BJ (cell line): ENCODE measurements around the gene TSHZ2. TPM values are rescaled to one million over a fixed set of nuclear protein-coding genes. Genes with fewer than 3 reads are reported as not detected.

Experiments used
- CTCF ChIA-PET: fragments of 350-600 bp; formaldehyde crosslinking; extraction: SDS; loops from one replicate; lab custom pipeline; 2021; ENCODE audit warnings: antibody characterized with exemption, inconsistent platforms; lab: Yijun Ruan, JAX
- POLR2A ChIA-PET: fragments of 300-600 bp; sonication (Branson Sonifier 250); formaldehyde crosslinking; extraction: SDS; loops from one replicate; lab custom pipeline; 2021; ENCODE audit warnings: antibody characterized with exemption; lab: Charles Lee
- DNase-seq: peaks from one replicate; pipeline ENCODE4 v3.0.0-alpha.2; 2011; ENCODE audit warnings: low read depth
- H3K27me3 ChIP-seq: 2 replicates; pipeline ENCODE4 v1.6.0; 2011; ENCODE audit warnings: low read length; ENCODE audit not compliant: control insufficient read depth, insufficient read depth
- H3K36me3 ChIP-seq: 2 replicates; pipeline ENCODE4 v1.5.1; 2011; ENCODE audit warnings: low read length; ENCODE audit not compliant: control insufficient read depth, insufficient read depth
- H3K4me3 ChIP-seq: 2 replicates; pipeline ENCODE4 v1.5.1; 2011; ENCODE audit warnings: low read depth, mild to moderate bottlenecking, control low read depth, low read length
- polyA plus RNA-seq: library from polyadenylated mRNA; depleted of rRNA; stranded (reverse); fragments of >200 nt; gene quantifications from 2 replicates; pipeline ENCODE4 v1.2.3, GENCODE V29; 2011
- TF ChIP-seq, protein P1 (sequence below): IDR thresholded peaks from 2 replicates; pipeline ENCODE4 v1.5.1; 2011; ENCODE audit warnings: low read depth, mild to moderate bottlenecking, control low read depth, inconsistent platforms, low read length, moderate library complexity; ENCODE audit not compliant: insufficient read depth

The TSHZ2 gene
- polyA plus RNA-seq, 1 experiment = not detected

DNA sequence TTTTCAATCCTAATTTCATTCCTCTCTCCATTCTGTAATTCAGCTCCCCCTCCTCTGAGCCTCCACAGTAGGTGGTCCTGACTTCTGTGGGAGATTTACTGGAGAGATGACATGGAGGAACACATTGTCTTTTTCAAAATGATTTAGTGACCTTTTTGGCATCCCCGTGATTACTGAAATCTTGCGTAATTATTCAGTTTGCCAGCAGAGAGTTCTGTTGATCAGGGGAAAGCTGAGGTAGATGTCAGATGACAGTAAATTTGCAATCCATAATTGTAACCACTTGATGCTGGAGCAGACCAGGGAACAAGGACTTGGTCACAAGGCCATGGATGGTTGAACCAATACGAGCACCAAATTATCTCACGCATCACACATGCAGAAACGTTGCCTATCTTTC lies 302.2 kb downstream of the TSHZ2 start:
- no peaks in the 10 kb centered on the region for H3K27me3 ChIP-seq
- H3K4me3 ChIP-seq = no peak overlapping the region
- H3K36me3 ChIP-seq = no peaks in the 10 kb centered on the region
- TF ChIP-seq, protein P1, sequence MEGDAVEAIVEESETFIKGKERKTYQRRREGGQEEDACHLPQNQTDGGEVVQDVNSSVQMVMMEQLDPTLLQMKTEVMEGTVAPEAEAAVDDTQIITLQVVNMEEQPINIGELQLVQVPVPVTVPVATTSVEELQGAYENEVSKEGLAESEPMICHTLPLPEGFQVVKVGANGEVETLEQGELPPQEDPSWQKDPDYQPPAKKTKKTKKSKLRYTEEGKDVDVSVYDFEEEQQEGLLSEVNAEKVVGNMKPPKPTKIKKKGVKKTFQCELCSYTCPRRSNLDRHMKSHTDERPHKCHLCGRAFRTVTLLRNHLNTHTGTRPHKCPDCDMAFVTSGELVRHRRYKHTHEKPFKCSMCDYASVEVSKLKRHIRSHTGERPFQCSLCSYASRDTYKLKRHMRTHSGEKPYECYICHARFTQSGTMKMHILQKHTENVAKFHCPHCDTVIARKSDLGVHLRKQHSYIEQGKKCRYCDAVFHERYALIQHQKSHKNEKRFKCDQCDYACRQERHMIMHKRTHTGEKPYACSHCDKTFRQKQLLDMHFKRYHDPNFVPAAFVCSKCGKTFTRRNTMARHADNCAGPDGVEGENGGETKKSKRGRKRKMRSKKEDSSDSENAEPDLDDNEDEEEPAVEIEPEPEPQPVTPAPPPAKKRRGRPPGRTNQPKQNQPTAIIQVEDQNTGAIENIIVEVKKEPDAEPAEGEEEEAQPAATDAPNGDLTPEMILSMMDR = no peak
- ChIA-PET CTCF (no interaction called here), POLR2A (no interaction called here)
- DNase-seq = no peak

DNA sequence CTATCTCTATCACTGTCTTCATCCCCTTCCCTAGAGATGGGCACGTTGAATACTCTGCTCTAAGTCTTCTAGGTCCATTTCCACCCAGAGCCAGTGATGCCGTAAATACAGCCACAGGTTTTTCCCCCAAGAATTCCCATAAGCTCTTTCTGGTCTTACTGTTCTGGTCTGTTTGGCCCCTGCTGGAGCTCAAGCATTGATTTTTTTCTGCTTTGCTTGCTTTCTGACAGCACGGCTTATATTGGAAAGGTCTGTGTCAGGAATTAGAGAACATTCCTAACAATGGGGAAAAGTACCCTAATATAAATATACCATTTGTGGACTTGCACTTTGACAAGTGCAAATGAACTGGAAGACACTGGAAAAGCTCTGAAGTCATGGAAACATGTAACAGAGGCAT lies 302.6 kb downstream of the TSHZ2 start:
- ChIA-PET POLR2A (no interaction called here), CTCF (no interaction called here)
- Histone ChIP-seq H3K27me3 (no peaks in the 10 kb centered on the region), H3K4me3 (no peak overlapping the region), H3K36me3 (no peaks in the 10 kb centered on the region)
- TF ChIP-seq, protein P1 = no peak
- no peak for DNase-seq

DNA sequence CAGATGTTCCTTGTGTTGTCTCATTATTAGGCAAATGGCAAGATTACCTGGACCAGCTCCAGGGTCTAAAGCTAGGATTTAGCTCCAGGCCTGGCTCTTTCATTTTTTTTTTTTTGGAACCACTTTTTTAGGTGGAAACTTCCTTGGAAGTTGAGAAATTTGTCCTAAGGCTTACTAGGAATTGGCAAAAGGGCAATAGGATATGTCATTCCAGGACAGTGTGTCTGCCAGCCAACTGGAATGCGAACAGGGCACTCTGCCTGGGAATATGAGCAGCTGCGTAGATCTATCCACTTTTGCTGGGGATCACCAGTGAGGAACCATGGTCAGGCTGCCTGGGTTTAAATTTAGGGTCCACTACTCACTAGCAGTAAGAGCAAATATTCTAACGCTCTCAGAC lies 304.0 kb downstream of the TSHZ2 start:
- no peaks in the 10 kb centered on the region for H3K36me3 ChIP-seq
- ChIA-PET CTCF (no interaction called here), POLR2A (no interaction called here)

GRCh38 chr20:53278555-53278954 lies 306.4 kb downstream of the TSHZ2 start:
- ChIA-PET CTCF (no interaction called here), POLR2A (no interaction called here)
- H3K36me3 ChIP-seq = no peaks in the 10 kb centered on the region
- DNase-seq = no peak
- H3K4me3 ChIP-seq = no peak overlapping the region
- TF ChIP-seq, protein P1 = no peak
- H3K27me3 ChIP-seq = no peaks in the 10 kb centered on the region

More for the DNA sequence above, 304.0 kb downstream of the TSHZ2 start:
- no peak for DNase-seq
- TF ChIP-seq, protein P1 = no peak
- no peaks in the 10 kb centered on the region for H3K27me3 ChIP-seq
- H3K4me3 ChIP-seq = no peak overlapping the region

GRCh38 chr20:53279735-53280134 lies 307.6 kb downstream of the TSHZ2 start:
- POLR2A ChIA-PET = no interaction called here
- DNase-seq = no peak
- TF ChIP-seq, protein P1 = no peak

More at GRCh38 chr20:53279735-53280134, 307.6 kb downstream of the TSHZ2 start:
- H3K27me3 ChIP-seq = no peaks in the 10 kb centered on the region
- CTCF ChIA-PET = no interaction called here
- no peak overlapping the region for H3K4me3 ChIP-seq
- H3K36me3 ChIP-seq = no peaks in the 10 kb centered on the region
